Epithelial cell of prostate (primary cell): ENCODE results near the gene PPEF2.
"Not testable (repeated sequence)": the region's sequence is repeated elsewhere in the genome, so short reads cannot be mapped to it uniquely, and the experiment has no call there.

Source experiments
- DNase-seq: peaks from one replicate; pipeline ENCODE4 v3.0.0-alpha.2; 2011; ENCODE audit warnings: low read depth, low spot score
- H3K27ac ChIP-seq: fragments of 450-650 bp; 2 replicates; pipeline ENCODE4 v1.5.1; 2017; ENCODE audit warnings: mild to moderate bottlenecking

PPEF2 gene

DNA sequence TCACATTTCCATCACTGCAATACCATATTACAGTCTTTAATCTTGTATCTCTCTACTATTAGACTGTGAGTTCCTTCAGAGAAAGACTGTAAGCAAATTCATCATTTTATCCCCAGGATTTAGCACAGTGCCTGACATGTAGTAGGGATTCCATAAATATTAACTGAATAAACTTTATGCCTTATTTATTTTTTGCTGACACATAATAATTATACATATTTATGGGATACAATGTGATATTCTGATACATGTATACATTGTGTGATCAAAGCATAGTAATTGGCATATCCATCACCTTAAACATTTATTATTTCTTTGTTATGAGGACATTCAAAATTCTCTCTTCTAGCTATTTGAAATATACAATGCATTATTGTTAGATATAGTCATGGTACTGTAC lies 3.7 kb downstream of the PPEF2 start:
- no peak overlapping the region for H3K27ac ChIP-seq
- DNase-seq, result no peak

DNA sequence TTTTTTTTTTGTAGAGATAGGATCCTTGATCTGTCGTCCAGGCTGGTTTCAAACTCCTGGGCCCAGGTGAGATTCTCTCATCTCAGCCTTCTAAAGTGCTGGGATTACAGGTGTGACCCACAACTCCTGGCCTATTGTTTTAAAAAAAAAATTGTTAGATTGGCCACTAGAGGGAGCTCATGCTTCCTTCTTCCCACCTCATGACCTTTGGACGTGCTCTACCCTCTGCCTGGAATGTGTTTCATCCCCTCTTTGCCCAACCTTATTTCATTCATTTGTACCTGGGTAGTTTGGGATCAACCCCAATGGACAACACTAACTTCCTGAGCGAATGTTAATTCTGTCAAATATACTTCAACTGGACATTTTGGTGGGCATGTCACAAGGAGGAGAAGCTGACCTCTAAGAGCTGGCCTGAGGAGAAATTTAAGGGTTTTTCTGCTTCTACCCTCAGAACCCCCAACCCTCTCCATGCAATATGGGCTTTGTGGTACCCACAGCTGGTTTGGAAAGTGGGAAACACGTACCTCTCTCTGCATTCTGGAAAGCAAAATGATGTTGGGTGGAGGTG lies 6.4 kb downstream of the PPEF2 start:
- DNase-seq, result no peak
- H3K27ac ChIP-seq, result no peak overlapping the region

DNA sequence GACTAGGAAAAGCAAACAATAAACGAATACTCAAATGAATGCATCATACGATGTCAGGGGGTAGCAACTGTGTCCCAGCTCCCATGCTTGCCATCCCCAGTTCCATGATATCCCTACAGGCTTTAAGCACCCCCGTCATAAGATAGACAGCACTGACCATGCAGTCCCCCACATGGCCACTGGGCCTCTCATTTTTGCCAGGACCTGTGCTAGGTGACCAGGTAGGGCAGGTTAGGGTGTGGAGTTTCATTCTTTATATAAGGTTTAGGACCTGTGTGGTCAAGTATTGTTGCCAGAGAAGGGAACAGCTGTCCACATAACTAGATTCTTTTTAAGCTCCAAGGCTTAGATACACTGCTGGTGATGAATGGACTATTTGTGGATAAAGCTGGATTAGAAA lies 9.7 kb downstream of the PPEF2 start:
- no peak overlapping the region for H3K27ac ChIP-seq
- no peak for DNase-seq

DNA sequence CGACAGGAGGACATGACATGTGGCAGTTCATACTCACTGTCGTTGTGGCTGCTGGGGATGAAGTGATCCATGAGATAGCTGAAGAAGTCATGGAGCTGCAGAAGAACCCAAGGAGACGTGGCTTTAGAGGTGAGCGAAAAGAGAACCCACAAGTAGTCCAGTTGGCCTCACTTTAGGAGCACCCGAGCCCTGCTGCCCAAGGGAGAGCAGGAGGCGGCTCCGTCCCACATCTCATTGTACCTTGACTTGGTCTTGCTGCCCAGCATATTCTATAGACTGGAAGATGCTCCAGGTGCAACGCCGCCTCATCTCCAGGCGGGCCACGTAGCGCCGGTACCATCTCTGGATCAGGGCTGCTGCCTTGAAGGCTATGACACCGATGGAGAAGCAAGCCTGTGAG lies 10.6 kb downstream of the PPEF2 start:
- H3K27ac ChIP-seq, result no peak overlapping the region
- DNase-seq, result no peak

DNA sequence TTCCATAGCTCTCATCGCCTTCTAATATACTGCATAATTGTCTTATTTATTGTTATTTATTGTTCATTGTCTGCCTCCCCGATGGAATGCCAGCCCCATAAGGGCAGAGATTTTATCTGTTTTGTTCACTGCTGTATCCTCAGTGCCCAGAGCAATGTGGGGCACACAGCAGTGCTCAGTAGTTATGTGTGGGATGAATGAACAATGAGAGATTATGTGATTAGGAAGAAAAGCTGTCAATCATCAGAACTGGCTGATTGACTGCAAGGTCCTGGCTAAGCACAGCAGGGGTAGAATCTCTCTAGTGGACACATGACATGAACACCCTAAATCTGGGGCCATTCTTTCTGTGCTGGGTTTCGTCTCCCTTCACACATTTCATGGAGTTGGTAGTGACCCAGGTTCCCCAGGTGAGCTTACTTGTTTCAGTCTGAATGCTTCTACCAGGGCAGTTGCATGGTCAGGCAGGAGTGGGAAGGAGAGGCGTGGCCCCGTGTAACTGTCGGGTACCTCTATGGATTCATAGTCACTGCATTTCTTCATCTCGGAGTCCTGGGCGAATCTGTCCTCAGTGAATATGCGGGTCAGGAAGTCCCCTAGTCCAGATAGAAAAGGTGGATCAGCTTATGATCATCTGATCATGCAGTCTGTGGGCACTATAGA lies 12.6 kb downstream of the PPEF2 start:
- no peak overlapping the region for H3K27ac ChIP-seq
- no peak for DNase-seq

DNA sequence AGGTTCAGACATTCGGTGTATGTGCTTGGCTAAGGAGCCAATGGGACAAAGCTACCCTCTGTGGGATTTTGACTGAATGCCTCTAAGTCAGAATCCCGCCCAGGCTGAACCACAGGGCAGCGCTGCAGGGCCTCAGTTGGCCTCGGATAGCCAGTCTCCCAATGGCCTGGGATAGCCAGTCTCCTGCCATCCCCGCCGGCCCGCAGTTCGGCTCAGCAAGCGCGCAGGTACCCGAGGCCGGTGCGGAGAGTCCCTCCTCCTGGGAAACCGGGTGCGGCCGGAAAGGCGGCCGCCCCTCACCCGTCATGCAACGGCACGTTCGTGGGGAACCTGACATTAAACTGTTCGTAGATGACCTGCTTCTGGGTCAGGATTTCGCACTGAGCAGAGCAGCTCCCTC lies 16.1 kb downstream of the PPEF2 start:
- no peak overlapping the region for H3K27ac ChIP-seq
- DNase-seq, result no peak

DNA sequence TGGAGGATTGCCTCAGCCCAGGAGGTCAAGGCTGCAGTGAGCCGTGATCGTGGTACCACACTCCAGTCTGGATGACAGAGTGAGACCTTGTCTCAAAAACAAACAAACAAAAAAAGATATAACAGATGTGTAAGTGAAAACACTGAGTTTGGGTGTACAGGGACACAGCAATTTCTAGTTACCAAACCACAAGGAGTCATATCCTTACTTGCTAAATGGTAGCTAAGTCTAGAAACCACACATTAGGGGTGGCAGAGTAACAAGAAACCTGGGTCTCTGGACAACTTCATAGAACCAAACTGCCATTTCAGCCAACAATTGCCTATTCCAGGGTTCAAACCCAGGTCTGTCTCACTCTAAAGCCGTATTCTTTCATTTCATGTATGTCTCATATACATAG lies 20.8 kb downstream of the PPEF2 start:
- no peak overlapping the region for H3K27ac ChIP-seq
- no peak for DNase-seq

DNA sequence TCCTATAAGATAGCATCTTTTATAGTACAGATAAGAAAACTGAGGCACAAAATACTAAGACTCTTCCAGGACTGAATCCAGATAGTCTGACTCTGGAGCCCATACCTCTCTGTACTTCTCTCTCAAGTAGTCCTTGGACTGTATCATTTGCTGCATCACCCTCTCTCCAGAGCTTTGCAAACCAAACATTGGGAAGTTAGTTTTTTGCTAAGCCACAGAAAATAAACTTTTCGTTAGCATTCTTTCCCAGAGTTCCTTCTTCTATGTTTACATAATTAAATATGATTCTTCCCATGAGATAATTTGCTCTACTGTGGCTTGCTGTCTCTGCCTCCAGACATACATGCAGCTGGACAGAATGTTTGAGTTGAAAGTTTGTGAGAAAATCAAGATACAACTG lies 22.0 kb downstream of the PPEF2 start:
- H3K27ac ChIP-seq, result no peak overlapping the region
- no peak for DNase-seq

DNA sequence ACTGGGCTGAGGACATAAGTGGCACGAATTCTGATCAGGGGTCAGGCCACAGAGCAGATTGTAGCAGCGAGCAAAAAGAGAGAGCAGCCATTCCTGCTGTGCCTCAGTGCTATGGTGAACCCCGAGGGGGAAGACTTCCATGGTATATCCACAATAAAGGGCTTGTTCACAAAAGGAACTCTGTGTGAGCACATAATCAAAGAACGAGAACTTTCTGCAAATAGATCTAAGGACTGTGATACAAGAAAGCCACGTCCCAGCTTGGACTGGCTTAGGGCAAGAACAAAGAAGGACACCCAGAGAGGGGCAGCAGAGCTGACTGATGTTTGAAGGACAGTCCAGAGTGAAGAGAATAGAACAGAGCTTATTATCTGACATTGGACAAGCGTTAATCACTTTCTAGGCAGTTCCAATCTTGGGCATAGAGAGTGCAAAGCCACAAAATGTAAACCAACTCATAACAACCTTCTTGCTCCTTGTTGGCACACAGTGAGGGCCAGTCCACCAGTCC lies 24.0 kb downstream of the PPEF2 start:
- no peak overlapping the region for H3K27ac ChIP-seq
- DNase-seq, result no peak

DNA sequence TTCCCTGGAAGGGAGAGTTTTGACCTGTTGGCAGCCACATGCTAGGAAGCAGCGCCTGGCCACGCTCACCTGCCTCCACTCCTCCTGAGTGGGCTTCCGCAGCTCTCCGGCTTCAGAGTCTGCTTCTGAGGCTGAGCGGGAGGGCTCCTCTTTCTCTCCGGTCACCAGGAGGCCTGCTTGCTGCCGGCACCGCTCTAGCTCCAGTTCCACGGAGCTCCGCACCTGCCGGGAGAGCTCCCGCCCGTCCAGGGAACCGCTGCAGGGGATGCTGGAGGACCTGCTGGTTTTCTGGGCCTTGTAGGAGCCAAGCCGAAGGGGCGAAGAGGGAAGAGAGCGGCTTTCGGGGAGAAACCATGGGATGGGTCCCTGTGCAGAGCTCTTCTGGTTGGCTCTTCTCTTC lies 26.0 kb downstream of the PPEF2 start:
- no peak overlapping the region for H3K27ac ChIP-seq
- no peak for DNase-seq

DNA sequence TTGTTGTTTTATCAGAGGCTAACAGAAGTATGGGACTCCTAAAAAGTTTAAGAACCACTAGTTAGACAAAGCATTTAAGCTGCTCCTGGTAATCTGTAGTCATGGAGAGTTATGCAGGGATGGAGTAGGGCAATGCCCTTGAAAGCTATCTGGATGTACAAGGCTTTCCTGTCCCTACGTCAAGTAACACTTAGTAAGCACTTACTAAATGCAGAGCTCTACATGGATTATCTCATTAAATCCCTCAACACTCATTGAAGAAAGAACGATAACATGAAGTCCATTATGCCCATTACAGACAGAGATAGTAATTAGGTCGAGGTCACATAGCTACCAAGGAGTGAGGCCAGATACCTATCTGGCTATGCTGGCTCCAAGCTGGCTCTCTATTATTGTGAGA lies 33.2 kb downstream of the PPEF2 start:
- no peak for DNase-seq
- H3K27ac ChIP-seq, result no peak overlapping the region

DNA sequence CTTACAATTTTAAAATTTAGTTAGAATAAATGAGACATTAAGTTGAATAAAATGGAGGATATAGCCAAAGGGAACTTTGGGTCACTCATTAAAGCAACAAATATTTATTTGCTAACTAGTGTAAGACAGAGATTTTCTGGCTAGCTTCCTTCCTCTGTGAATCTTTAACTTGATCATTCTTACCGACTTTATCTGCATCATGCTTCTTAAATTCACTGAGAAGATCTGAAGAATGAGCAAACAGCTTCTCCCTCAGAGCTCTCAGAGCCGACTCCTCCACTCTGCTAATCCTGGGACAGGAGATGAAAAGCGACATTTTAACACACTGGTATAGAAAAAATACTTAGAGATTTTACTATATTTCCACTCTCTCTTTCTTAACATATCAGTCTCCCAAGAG lies 35.1 kb downstream of the PPEF2 start:
- H3K27ac ChIP-seq, result no peak overlapping the region
- DNase-seq, result no peak

DNA sequence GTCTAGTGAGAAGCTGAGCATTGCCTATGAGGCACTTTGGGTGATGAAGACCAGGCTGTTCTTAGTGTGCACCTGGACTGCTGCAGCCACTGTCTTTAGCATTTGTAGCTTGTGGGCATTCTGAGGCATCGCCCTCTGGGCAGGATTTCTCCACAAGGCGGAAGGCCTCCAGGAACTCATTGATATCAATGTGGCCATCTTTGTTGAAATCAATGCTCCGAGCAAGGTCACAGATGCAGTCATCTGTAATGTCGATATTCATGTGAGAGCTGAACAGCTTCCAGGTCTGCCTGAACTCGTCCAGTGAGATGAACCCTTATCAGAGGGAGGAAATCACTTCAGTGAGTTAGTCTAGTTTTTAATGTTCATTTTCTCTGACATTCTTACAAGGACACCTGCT lies 41.6 kb downstream of the PPEF2 start:
- no peak overlapping the region for H3K27ac ChIP-seq
- no peak for DNase-seq

DNA sequence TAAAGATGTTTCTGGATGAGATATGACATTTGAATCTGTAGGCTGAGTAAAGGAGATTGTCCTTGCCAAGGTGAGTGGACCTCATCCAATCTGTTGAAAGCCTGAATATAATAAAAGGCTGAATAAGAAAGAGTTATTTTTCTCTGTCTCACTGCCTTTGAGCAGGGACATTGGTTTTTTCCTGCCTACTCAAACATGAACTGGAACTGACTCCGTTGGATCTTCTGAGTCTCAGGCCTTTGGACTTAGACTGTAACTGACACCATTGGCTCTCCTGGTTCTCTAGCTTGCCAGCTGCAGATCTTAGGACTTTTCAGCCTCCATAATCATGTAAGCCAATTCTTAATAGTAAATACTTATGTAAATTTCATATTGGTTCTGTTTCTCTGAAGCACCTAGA lies 43.5 kb downstream of the PPEF2 start:
- no peak for DNase-seq
- H3K27ac ChIP-seq, result no peak overlapping the region

DNA sequence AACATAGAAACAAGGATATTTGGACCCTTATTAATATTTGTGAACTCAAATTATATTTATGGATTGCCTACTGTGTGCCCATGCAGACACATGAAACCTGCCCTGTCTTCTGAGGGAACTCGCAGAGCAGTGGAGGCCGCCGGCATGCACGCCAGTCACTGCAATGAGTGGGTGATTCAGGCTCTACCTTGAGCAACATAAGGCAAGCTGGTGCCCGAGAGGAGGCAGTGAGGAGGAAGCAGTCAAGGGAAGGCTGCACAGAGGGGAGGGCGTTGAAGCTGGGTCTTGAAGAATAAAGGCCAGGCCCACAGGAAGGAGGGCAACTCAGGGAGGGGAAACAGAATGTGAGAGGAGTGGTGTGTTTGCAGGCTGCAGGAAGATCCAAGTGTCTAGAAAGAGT lies 52.8 kb downstream of the PPEF2 start:
- no peak for DNase-seq
- H3K27ac ChIP-seq, result no peak overlapping the region

DNA sequence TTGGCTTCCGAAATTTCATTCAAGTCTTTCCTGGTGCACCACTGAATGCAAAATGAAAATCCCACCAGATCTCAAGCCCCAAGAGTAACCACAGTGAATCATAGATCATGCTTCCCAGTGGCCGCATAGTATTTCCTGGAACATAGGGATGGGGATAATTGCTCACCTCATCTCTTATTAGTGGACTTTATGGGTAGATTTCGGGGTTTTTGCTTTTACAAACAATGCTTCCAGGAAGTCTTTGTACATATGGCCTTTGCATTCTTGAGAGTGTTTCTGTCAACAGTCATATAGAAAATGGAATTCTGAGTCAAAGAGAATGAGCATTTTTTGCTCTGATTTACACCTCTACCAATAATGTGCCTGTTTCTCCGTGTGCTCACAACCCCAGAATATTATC lies 53.4 kb downstream of the PPEF2 start:
- H3K27ac ChIP-seq, result no peak overlapping the region
- DNase-seq, result no peak

DNA sequence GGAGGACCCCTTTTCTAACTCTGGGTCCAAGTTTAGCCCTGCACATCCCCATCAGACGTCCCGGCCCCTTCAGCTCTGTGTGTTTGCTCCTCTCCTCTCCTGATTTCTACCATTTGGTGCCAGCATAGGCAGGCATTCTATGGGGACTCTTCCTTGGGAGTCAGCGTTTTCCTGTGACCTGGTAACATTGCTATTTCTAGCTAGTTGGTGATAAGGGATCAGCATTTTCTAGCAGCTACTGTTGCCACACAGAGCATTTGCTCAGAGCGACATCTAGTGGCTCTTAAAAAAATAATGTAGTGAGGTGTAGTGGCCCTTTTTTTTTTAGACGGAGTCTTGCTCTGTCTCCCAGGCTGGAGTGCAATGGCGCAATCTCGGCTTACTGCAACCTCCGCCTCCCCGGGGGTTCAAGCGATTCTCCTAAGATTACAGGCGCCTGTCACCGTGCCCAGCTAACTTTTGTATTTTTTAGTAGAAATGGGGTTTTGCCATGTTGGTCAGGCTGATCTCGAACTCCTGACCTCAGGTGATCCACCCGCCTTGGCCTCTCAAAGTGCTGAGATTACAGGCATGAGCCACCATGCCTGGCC lies 54.0 kb downstream of the PPEF2 start:
- peak; percentile 29 for DNase-seq

DNA sequence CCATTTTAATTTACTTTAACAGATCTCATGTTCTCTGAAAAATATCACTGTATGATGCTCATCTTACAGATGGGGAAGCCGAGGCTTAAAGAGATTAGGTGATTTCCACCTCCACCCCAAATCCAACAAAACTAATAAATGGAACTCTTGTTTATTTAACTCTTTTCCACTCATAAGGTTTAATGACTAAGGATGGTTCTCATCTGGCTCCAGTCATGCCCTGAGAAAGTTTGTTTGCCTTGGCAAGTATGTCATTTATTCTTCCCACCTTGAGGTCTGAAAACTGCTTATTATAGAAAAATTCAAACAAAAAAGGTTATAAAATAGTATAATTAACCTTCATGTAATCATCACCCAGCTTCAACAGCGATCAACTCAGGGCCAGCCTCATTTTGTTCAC lies 56.3 kb downstream of the PPEF2 start:
- DNase-seq, result no peak

More for the DNA sequence above, 54.0 kb downstream of the PPEF2 start:
- H3K27ac ChIP-seq, result not testable (repeated sequence)

DNA sequence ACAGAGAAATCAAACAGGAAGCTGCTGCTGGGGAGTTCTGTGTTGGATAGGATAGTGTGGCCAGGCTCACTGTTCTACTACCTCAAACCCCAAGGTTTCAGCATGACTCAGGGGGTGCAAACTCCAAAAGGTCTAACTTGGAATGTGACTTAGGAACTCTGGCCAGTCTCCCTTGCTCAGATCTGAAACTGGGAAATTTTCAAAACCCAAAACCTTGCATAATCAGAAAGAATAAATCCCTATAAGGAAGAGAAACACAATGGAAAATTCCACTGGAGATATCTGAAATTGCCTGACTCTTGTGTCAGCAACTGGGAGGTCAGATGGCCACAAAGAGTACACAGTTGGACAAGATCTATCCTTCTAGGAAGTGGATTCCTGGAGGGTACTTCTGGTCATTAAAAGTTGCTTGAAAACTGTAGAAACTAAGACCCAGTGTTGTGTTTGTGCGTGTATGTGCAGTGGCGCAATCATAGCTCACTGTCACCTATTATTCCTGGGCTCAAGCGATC lies 58.0 kb downstream of the PPEF2 start:
- no peak for DNase-seq
- H3K27ac ChIP-seq, result no peak overlapping the region

More for the DNA sequence above, 56.3 kb downstream of the PPEF2 start:
- no peak overlapping the region for H3K27ac ChIP-seq

DNA sequence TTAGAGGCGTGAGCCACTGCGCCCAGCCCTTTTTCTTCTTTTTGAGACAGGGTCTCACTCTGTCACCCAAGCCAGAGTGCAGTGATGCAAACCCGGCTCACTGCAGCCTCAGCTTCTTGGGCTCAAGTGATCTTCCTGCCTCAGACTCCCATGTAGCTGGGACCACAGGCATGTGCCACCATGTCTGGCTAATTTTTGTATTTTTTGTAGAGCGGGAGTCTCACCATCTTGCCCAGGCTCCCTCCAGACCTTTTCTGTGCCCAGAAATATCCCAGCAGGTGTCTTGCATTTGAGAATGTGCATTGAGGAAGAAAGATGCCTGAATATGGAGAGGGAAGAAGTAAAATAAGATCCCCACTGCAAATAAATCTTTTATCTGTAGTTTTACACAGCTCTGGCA lies 58.7 kb downstream of the PPEF2 start:
- no peak overlapping the region for H3K27ac ChIP-seq

DNA sequence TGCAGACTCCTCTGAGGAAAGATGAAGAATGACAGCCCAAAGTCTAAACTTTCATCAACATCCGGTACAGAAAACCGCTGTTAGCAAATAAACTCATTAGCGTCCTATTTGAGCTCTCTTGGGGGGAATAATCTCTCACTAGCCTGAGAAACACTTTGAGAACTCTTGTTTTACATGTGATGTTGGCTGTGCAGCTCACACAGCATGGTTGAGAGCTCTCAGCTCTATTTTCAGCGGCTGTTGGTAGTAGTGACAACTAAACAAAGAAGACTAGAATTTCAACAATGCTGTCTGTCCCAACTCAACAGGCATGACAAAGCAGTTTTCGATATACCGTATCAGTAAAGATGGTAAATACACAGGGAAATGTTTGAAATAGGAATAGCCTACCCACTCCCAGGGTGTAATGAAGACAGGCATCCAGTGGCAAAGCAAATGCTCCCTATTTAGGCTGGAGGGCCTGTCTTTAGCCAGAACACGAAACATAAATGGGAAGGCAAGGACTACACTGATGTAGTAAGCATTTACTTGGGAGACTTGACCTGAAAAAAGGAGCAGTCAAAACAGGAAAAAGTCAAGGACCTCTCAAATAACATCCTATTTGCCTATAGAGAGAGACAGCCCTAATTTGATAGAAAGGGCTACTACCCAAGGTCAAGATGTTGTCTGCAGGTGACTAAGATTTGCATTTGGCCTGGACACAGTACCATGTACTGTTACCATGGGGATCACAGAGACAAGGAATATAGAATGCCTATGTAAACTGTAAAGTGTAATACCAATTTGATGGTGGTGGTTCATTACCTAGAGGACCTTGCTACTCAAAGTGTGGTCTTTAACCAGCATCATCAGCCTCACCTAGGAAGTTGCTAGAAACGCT lies 60.4 kb downstream of the PPEF2 start:
- no peak overlapping the region for H3K27ac ChIP-seq
- no peak for DNase-seq

More for the DNA sequence above, 58.7 kb downstream of the PPEF2 start:
- no peak for DNase-seq
